Measurements from ENCODE around the gene RACGAP1.

The RACGAP1 gene

GRCh38 chr12:49985981-49986380 is 39.3 kb downstream of the RACGAP1 start:
- Histone ChIP-seq H3K4me3 (ENCODE audit: low read length in 2 of 2) (no peak overlapping the region), H3K4me1 (ENCODE audit: control insufficient read depth in 2 of 2, insufficient read depth in 1 of 2, low read depth in 1 of 2, low read length in 2 of 2) (peaks cover 0 to 10% of the 10 kb centered on the region in 2 donors), H3K14ac (ENCODE audit: low read length) (no peak overlapping the region), H4K91ac (ENCODE audit: low read depth, low read length, poor library complexity) (no peak overlapping the region), H4K8ac (ENCODE audit: low read depth, low read length) (no peak overlapping the region), H3K9ac (ENCODE audit: low read depth, low read length, poor library complexity) (no peak overlapping the region), H3K79me1 (ENCODE audit: low read depth, low read length) (no peaks in the 10 kb centered on the region), H3K27me3 (ENCODE audit: control insufficient read depth in 3 of 3, insufficient read depth in 3 of 3, low read depth in 1 of 3, low read length in 3 of 3) (no peaks in the 10 kb centered on the region), H2BK120ac (ENCODE audit: low read depth, low read length) (no peak overlapping the region), H2BK12ac (ENCODE audit: low read length) (no peak overlapping the region), H2BK15ac (ENCODE audit: low read length) (no peak overlapping the region), H3K18ac (ENCODE audit: low read length) (no peak overlapping the region), H3K27ac (replicated peaks; ENCODE audit: low read length) (no peak overlapping the region), H2BK5ac (ENCODE audit: low read length) (no peak overlapping the region), H3K36me3 (replicated peaks in 1 of 2; ENCODE audit: control insufficient read depth in 2 of 2, insufficient read depth in 2 of 2, low read length in 2 of 2) (peaks cover 19 to 61% of the 10 kb centered on the region in 2 donors), H3K23ac (ENCODE audit: low read depth, low read length, poor library complexity) (no peak overlapping the region), H2AFZ (ENCODE audit: low read length) (no peak overlapping the region), H2AK5ac (ENCODE audit: low read depth, low read length) (no peak overlapping the region), H3K4ac (ENCODE audit: low read length) (no peak overlapping the region), H3K4me2 (ENCODE audit: insufficient read depth, low read length, poor library complexity, severe bottlenecking) (no peak overlapping the region), H3K9me3 (replicated peaks in 1 of 2; ENCODE audit: control insufficient read depth in 2 of 2, insufficient read depth in 1 of 2, low read depth in 1 of 2, low read length in 2 of 2) (no peaks in the 10 kb centered on the region)
- WGBS, 2 donors (ENCODE audit: extremely low coverage in 2 of 2, insufficient read length in 2 of 2, insufficient replicate concordance in 1 of 2), result no CpG with 5 or more reads among the region's 5 CpGs
- DNase-seq (ENCODE audit: low spot score), result no peak

GRCh38 chr12:49984476-49985359 is 40.6 kb downstream of the RACGAP1 start:
- no peak for DNase-seq (ENCODE audit: low spot score)
- H3K36me3 ChIP-seq (replicated peaks in 1 of 2; ENCODE audit: control insufficient read depth in 2 of 2, insufficient read depth in 2 of 2, low read length in 2 of 2), result peaks cover 14 to 48% of the 10 kb centered on the region in 2 donors
- H3K79me1 ChIP-seq (ENCODE audit: low read depth, low read length), result no peaks in the 10 kb centered on the region
- H3K4me2 ChIP-seq (ENCODE audit: insufficient read depth, low read length, poor library complexity, severe bottlenecking), result no peak overlapping the region
- H3K9ac ChIP-seq (ENCODE audit: low read depth, low read length, poor library complexity), result no peak overlapping the region
- H4K91ac ChIP-seq (ENCODE audit: low read depth, low read length, poor library complexity), result peak overlapping the region; percentile 76
- no peaks in the 10 kb centered on the region for H3K27me3 ChIP-seq (ENCODE audit: control insufficient read depth in 3 of 3, insufficient read depth in 3 of 3, low read depth in 1 of 3, low read length in 3 of 3)
- H3K4me3 ChIP-seq (ENCODE audit: low read length in 2 of 2), result no peak overlapping the region
- H3K4me1 ChIP-seq (ENCODE audit: control insufficient read depth in 2 of 2, insufficient read depth in 1 of 2, low read depth in 1 of 2, low read length in 2 of 2), result peaks cover 0 to 19% of the 10 kb centered on the region in 2 donors
- peak overlapping the region; percentile 63 for H3K18ac ChIP-seq (ENCODE audit: low read length)
- no peak overlapping the region for H2BK5ac ChIP-seq (ENCODE audit: low read length)
- H2BK12ac ChIP-seq (ENCODE audit: low read length), result no peak overlapping the region
- no peak overlapping the region for H2AK5ac ChIP-seq (ENCODE audit: low read depth, low read length)
- WGBS, 2 donors (ENCODE audit: extremely low coverage in 2 of 2, insufficient read length in 2 of 2, insufficient replicate concordance in 1 of 2), result no CpG with 5 or more reads among the region's 9 CpGs
- H3K9me3 ChIP-seq (replicated peaks in 1 of 2; ENCODE audit: control insufficient read depth in 2 of 2, insufficient read depth in 1 of 2, low read depth in 1 of 2, low read length in 2 of 2), result no peaks in the 10 kb centered on the region
- no peak overlapping the region for H3K4ac ChIP-seq (ENCODE audit: low read length)
- no peak overlapping the region for H3K14ac ChIP-seq (ENCODE audit: low read length)
- H3K27ac ChIP-seq (replicated peaks; ENCODE audit: low read length), result peak overlapping the region; percentile 35
- no peak overlapping the region for H3K23ac ChIP-seq (ENCODE audit: low read depth, low read length, poor library complexity)
- H2BK15ac ChIP-seq (ENCODE audit: low read length), result no peak overlapping the region
- no peak overlapping the region for H2AFZ ChIP-seq (ENCODE audit: low read length)
- H4K8ac ChIP-seq (ENCODE audit: low read depth, low read length), result no peak overlapping the region
- H2BK120ac ChIP-seq (ENCODE audit: low read depth, low read length), result no peak overlapping the region

GRCh38 chr12:49983892-49984291 is 41.4 kb downstream of the RACGAP1 start:
- Histone ChIP-seq H3K79me1 (ENCODE audit: low read depth, low read length) (no peaks in the 10 kb centered on the region), H3K4ac (ENCODE audit: low read length) (no peak overlapping the region), H3K4me3 (ENCODE audit: low read length in 2 of 2) (no peak overlapping the region), H3K9ac (ENCODE audit: low read depth, low read length, poor library complexity) (no peak overlapping the region), H3K36me3 (replicated peaks in 1 of 2; ENCODE audit: control insufficient read depth in 2 of 2, insufficient read depth in 2 of 2, low read length in 2 of 2) (peaks cover 13 to 40% of the 10 kb centered on the region in 2 donors), H4K8ac (ENCODE audit: low read depth, low read length) (no peak overlapping the region), H2BK5ac (ENCODE audit: low read length) (no peak overlapping the region), H2BK120ac (ENCODE audit: low read depth, low read length) (no peak overlapping the region), H3K18ac (ENCODE audit: low read length) (peak overlapping the region; percentile 1), H3K4me2 (ENCODE audit: insufficient read depth, low read length, poor library complexity, severe bottlenecking) (peak overlapping the region; percentile 19), H3K9me3 (replicated peaks in 1 of 2; ENCODE audit: control insufficient read depth in 2 of 2, insufficient read depth in 1 of 2, low read depth in 1 of 2, low read length in 2 of 2) (no peaks in the 10 kb centered on the region), H3K27ac (replicated peaks; ENCODE audit: low read length) (peak overlapping the region; percentile 11), H4K91ac (ENCODE audit: low read depth, low read length, poor library complexity) (no peak overlapping the region), H2AFZ (ENCODE audit: low read length) (no peak overlapping the region), H2BK15ac (ENCODE audit: low read length) (no peak overlapping the region), H2BK12ac (ENCODE audit: low read length) (no peak overlapping the region), H3K27me3 (ENCODE audit: control insufficient read depth in 3 of 3, insufficient read depth in 3 of 3, low read depth in 1 of 3, low read length in 3 of 3) (no peaks in the 10 kb centered on the region), H3K23ac (ENCODE audit: low read depth, low read length, poor library complexity) (no peak overlapping the region), H2AK5ac (ENCODE audit: low read depth, low read length) (no peak overlapping the region), H3K4me1 (ENCODE audit: control insufficient read depth in 2 of 2, insufficient read depth in 1 of 2, low read depth in 1 of 2, low read length in 2 of 2) (peaks cover 0 to 23% of the 10 kb centered on the region in 2 donors), H3K14ac (ENCODE audit: low read length) (no peak overlapping the region)
- DNase-seq (ENCODE audit: low spot score), result no peak
- whole genome bisulfite sequencing, 2 donors (ENCODE audit: extremely low coverage in 2 of 2, insufficient read length in 2 of 2, insufficient replicate concordance in 1 of 2), result no CpG with 5 or more reads among the region's 8 CpGs

GRCh38 chr12:49982246-49983087 is 42.8 kb downstream of the RACGAP1 start:
- Histone ChIP-seq H2AFZ (ENCODE audit: low read length) (no peak overlapping the region), H2BK12ac (ENCODE audit: low read length) (no peak overlapping the region), H3K4me1 (ENCODE audit: control insufficient read depth in 2 of 2, insufficient read depth in 1 of 2, low read depth in 1 of 2, low read length in 2 of 2) (peaks cover 0 to 26% of the 10 kb centered on the region in 2 donors), H3K14ac (ENCODE audit: low read length) (no peak overlapping the region), H3K4me3 (ENCODE audit: low read length in 2 of 2) (no peak overlapping the region), H2BK5ac (ENCODE audit: low read length) (no peak overlapping the region), H3K9ac (ENCODE audit: low read depth, low read length, poor library complexity) (no peak overlapping the region), H3K9me3 (replicated peaks in 1 of 2; ENCODE audit: control insufficient read depth in 2 of 2, insufficient read depth in 1 of 2, low read depth in 1 of 2, low read length in 2 of 2) (no peaks in the 10 kb centered on the region), H2BK15ac (ENCODE audit: low read length) (no peak overlapping the region), H2AK5ac (ENCODE audit: low read depth, low read length) (no peak overlapping the region), H3K4ac (ENCODE audit: low read length) (no peak overlapping the region), H3K4me2 (ENCODE audit: insufficient read depth, low read length, poor library complexity, severe bottlenecking) (no peak overlapping the region), H4K8ac (ENCODE audit: low read depth, low read length) (no peak overlapping the region), H3K23ac (ENCODE audit: low read depth, low read length, poor library complexity) (no peak overlapping the region), H3K27me3 (ENCODE audit: control insufficient read depth in 3 of 3, insufficient read depth in 3 of 3, low read depth in 1 of 3, low read length in 3 of 3) (no peaks in the 10 kb centered on the region), H3K79me1 (ENCODE audit: low read depth, low read length) (no peaks in the 10 kb centered on the region), H3K18ac (ENCODE audit: low read length) (no peak overlapping the region), H3K27ac (replicated peaks; ENCODE audit: low read length) (no peak overlapping the region), H2BK120ac (ENCODE audit: low read depth, low read length) (no peak overlapping the region), H3K36me3 (replicated peaks in 1 of 2; ENCODE audit: control insufficient read depth in 2 of 2, insufficient read depth in 2 of 2, low read length in 2 of 2) (peaks cover 4 to 26% of the 10 kb centered on the region in 2 donors), H4K91ac (ENCODE audit: low read depth, low read length, poor library complexity) (no peak overlapping the region)
- no peak for DNase-seq (ENCODE audit: low spot score)
- WGBS, 2 donors (ENCODE audit: extremely low coverage in 2 of 2, insufficient read length in 2 of 2, insufficient replicate concordance in 1 of 2), result no CpG with 5 or more reads among the region's 7 CpGs
